Activated CD4-positive, alpha-beta T cell treated with anti-CD3 and anti-CD28 coated beads, Interleukin-2, Interleukin-4, amounts not matched to agents 100 ng/mL and 50 ng/mL, durations not matched to agents 16 hours and 8 hours (primary cell): ENCODE measurements around the gene SPAG6.
"Not testable (repeated sequence)": the region's sequence is repeated elsewhere in the genome, so short reads cannot be mapped to it uniquely, and the experiment has no call there.

ENCODE experiments used
- DNase-seq: peaks from one replicate; pipeline ENCODE4 v3.0.0-alpha.2; 2020; ENCODE audit warnings: low spot score

SPAG6 gene

DNA sequence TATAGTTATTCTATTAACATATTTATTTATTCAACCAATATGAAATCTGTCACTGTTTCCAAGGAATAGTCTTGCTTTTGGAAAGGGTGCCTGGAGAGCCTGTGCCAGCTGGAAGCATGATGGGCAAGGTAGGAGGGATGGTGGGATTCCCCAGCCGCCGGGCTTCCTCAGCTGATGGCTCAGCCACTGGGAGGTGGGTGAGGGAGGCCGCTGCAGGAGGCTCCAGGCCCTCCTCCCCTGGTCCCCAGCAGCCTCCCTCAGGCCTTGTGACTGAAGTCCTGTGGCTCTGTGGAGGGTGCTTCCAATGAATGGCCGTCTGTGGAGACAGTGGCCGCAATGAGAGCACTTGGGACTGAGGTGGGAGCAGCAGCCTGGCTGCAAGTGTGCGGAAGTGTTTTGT, 27.0 kb downstream of the SPAG6 start:
- no peak for DNase-seq

DNA sequence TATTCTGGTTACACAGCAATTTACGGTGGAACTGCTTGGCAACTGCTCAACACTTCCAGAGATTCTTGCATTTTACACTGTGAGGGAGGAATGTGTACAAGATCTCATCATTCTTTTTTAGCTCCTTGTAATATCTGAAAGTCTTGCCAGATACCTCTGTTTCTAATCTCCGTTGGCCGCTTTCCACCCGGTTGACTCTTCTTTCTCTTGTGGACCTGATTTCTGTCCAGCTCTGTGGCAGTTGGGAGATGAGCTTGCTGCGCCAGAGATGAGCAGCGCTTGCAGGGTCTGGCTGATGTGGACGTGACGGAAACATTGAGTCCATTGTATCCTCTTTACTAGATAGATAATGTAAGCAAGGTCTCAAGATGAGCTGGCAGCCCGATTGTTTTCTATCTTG, 27.6 kb downstream of the SPAG6 start:
- DNase-seq, result no peak

DNA sequence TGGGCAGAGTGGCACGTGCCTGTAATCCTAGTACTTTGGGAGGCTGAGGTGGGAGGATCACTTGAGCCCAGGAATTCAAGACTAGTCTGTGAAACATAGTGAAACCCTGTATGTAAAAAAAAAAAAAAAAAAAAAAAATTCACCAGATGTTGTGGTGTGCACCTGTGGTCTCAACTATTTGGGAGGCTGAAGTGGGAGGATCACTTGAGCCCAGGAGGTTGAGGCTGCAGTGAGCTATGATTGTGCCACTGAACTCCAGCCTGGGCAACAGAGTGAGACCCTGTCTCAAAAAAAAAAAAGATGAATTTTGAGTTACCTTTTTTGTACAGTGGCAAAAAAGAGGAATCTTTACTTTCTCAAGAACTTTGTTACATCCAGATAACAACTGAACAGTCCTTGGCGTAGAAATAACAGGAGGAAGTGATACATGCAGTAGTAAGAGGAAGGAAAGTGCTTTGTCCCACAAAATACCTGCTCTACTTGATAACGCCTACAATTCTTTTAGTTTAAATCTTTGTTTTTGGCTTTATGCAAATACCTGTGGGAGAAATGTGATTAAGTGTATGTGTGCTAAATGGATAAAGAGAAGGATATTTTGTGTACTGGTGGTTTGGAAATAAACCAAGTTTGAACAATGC, 29.3 kb downstream of the SPAG6 start:
- DNase-seq, result no peak

DNA sequence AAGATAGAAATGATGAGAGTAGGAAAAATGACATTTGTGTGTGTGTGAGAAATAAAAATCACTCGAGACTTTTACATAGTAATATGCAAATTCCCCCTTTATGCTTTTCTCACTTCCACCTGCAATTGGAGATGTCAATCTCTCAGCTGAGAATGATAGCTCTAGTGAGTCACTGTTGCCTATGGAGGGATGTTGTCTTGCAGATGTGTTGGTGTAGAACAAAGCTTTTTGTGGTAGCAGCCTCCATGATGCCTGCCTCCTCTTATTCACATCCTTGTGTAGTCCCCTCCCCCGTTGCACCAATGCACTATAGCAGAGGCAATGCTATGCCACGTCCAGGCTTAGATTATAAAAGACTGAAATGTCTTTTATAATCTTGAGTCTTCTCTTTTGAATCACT, 33.8 kb downstream of the SPAG6 start:
- peak; percentile 23 for DNase-seq

- DNase-seq, result no peak
Observed at GRCh38 chr10:22381262-22381661, 36.0 kb downstream of the SPAG6 start.

- DNase-seq, result no peak
Observed at GRCh38 chr10:22386503-22386902, 41.2 kb downstream of the SPAG6 start.

- no peak for DNase-seq
Observed at GRCh38 chr10:22389856-22390589, 44.7 kb downstream of the SPAG6 start.

- no peak for DNase-seq
Observed at GRCh38 chr10:22391600-22391999, 46.3 kb downstream of the SPAG6 start.

DNA sequence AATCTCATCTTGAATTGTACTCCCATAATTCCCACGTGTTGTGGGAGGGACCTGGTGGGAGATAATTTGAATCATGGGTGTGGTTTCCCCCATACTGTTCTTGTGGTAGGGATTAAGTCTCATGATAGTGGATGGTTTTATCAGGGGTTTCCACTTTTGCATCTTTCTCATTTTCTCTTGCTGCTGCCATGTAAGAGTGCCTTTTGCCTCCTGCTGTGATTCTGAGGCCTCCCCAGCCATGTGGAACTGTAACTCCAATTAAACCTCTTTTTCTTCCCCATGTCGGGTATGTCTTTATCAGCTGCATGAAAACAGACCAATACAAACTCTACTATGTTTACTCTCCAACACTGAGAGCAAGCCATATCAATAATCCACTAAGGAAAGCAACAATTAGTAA, 50.9 kb downstream of the SPAG6 start:
- DNase-seq, result not testable (repeated sequence)

- DNase-seq, result not testable (repeated sequence)
Observed at GRCh38 chr10:22406916-22407315, 61.6 kb downstream of the SPAG6 start.

DNA sequence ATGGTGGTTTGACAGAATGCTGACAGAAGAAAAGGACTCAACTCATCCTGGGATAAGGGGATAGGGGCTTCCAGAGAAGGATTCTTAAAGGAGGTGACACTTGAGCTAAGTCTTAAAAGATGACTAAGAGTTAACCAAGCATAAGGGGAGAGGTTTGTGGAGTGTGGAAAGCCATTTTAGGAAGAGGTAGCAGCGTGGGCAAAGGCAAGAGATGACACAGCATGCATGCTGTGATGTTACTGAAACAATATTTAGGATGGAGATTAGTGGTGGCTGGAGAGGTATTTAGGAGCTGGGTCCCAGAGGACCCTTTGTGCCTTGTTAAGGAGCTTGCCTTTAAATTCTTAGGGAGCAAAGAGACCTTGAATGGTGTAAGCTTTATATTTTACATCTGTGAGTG, 65.1 kb downstream of the SPAG6 start:
- no peak for DNase-seq

GRCh38 chr10:22410846-22411245, 65.5 kb downstream of the SPAG6 start:
- no peak for DNase-seq

- no peak for DNase-seq
Observed at GRCh38 chr10:22414146-22414545, 68.8 kb downstream of the SPAG6 start.

DNA sequence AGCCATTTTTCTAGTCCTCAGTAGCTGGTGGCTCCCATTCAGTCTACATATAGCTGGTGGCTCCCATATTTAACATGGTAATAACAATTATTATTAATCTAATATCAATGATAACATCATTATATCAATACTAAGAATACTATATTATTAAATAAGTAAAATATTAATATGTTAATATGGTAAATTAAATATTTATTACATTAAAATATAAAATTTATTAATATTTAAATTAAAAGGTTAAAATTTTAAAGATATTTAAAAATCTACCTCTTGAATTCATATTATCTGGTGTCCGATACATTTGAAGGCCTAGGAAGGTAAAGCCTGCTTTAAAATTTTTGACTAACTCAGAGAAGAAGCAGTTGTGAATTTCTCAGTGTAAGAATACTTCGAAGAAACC, 69.8 kb downstream of the SPAG6 start:
- no peak for DNase-seq

GRCh38 chr10:22417736-22418268, 72.5 kb downstream of the SPAG6 start:
- DNase-seq, result no peak

DNA sequence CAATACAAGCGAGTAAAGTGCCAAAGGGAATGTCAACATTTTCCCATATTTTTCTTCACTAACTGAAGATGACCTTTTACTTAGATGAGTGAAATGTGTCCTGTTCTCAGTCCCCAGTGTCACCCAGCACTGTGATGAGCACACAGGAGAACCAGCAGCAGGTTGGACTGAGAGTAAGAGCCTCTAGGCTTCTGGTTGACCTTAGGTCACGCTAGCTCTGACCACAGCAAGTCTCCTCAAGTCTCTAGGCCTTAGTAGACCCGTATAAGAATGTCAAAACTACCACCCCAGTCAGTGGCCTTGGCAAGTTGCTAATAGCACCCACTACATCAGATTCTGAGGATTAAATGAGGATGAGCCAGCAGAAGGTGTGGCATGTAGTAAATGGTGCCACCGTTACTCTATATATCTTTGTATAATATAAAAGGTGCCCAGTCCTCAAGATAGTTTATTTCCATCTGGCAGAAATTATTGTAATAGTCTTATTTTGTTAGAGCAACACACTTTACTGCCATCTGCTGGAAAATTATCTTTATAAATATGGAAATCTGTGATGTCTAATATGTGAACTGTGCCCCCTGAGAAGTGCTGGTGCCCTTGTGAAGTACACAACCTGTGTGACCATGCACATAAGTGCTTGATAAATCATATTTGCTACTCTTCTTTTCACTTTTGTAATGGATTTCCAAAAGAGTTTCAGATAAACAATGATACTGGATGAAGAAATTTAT, 75.7 kb downstream of the SPAG6 start:
- DNase-seq, result no peak

GRCh38 chr10:22426653-22427052, 81.4 kb downstream of the SPAG6 start:
- DNase-seq, result no peak

GRCh38 chr10:22427101-22427500, 81.8 kb downstream of the SPAG6 start:
- no peak for DNase-seq

DNA sequence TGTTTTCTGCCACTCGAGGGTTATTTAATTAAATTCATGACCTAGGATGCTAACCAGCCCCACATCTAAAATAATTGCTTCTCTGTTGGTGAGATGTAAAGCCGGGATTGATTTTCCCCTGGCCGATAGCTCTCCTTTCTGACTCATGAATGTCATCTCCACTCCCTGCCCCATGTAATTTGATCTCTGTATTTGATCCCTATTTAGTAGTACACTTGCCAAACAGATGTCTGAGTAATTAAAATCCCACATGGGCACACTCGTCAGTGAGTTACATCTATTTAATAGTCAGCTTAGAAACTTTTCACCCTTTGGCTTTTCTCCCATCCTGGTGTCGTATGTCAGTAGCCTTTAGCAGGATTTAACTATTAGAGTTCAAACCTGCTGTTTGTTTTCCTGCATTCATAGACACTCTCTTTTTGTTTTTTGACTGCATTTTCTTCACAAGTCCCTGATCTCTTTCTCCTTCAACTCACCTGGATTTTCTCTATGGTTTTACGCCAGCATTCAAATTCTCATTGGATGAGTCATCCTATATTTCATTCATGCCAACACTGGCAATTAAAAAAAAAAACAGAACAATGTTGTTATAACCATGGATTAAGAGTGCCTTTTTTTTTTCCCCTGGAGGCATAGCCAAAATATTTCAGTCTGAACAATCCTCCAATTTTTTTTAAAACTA, 82.7 kb downstream of the SPAG6 start:
- DNase-seq, result no peak

DNA sequence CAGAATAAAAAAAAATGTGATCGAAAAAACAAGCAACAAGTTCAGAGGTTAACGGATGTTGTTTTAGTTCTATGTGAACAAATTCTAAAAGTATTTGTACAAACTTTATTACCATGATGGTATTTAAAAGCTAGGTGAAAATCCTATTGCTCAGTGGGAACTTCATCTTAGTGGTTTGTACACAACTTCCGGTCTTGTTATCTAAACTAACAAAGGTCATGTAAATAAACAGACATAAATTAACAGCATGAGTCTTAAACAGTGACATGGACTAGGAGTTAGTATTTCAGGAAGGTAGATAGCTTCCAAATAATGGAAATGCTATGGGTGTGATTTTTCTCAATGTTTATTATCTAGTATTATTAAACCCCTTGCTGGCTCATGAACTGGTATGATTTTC, 83.8 kb downstream of the SPAG6 start:
- no peak for DNase-seq

DNA sequence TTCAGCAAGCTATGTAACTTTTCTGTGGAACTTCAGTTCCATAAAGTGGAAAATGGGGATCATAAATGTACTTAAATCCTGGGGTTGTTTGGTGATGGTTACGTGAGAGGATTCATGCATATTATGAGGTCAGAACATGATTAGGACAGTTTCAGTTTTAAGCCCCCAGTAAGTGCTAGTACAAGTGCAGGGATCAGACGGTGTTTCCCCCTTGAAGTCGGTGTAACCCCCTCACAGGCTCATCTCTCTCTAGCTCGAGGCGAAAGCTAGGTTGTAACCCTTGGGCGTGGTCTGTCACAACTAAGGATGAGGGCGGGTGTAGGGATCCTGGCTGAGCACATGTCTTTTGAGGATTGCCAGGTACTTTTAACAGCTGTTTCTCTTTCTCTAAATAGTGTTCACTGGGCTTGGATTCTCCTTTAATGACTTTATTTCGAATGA, 84.7 kb downstream of the SPAG6 start:
- no peak for DNase-seq

- DNase-seq, result peak; percentile 60
Observed at GRCh38 chr10:22433875-22434274, 88.6 kb downstream of the SPAG6 start.
